H1 (cell line): Measurements from ENCODE around the gene PDCD2. TPM values are rescaled to one million over a fixed set of nuclear protein-coding genes. Genes with fewer than 3 reads are reported as not detected.
A peak's percentile ranks its signal among the peaks of the same experiment; 100 is the strongest.

Experiments used
- CTCF ChIA-PET: fragments of 300-600 bp; sonication (Branson Sonifier 250); formaldehyde crosslinking; loops from one replicate; lab custom pipeline; 2021; ENCODE audit not compliant: partially characterized antibody; lab: Charles Lee
- POLR2A ChIA-PET: fragments of 300-600 bp; sonication (Branson Sonifier 250); formaldehyde crosslinking; loops from one replicate; lab custom pipeline; 2021; ENCODE audit warnings: inconsistent platforms; ENCODE audit not compliant: partially characterized antibody; lab: Charles Lee
- DNase-seq, 2 experiments: peaks; one replicate each; pipeline versions ENCODE4 v3.0.0 to v3.0.0-alpha.2; 2010 to 2022; ENCODE audit warnings: low spot score in 2 of 2, low read depth in 1 of 2, mixed read lengths in 1 of 2
- FAIRE-seq: peaks from 2 replicates; lab custom pipeline; 2011; peaks lifted over from hg19 to GRCh38; lab: Jason Lieb, UNC
- H2AFZ ChIP-seq: 2 replicates; pipeline ENCODE4 v1.8.1; 2012; ENCODE audit warnings: low read length, inconsistent platforms
- H2AK5ac ChIP-seq: 2 replicates; pipeline ENCODE4 v1.6.1; 2013; ENCODE audit warnings: low read depth, low read length
- H2BK120ac ChIP-seq: replicated peaks from 2 replicates; pipeline ENCODE3; 2013; ENCODE audit warnings: low read depth, low read length, inconsistent platforms
- H2BK12ac ChIP-seq: 2 replicates; pipeline ENCODE4 v1.6.1; 2013; ENCODE audit warnings: low read depth, low read length
- H2BK15ac ChIP-seq: 2 replicates; pipeline ENCODE4 v1.6.1; 2013; ENCODE audit warnings: low read length
- H2BK20ac ChIP-seq: 2 replicates; pipeline ENCODE4 v1.6.1; 2013; ENCODE audit warnings: low read length
- H2BK5ac ChIP-seq: 2 replicates; pipeline ENCODE4 v1.6.1; 2013; ENCODE audit warnings: low read depth, low read length
- H3K14ac ChIP-seq: 2 replicates; pipeline ENCODE4 v1.6.1; 2013; ENCODE audit warnings: inconsistent platforms; ENCODE audit not compliant: insufficient read length
- H3K18ac ChIP-seq: 2 replicates; pipeline ENCODE4 v1.6.1; 2013; ENCODE audit warnings: low read length; ENCODE audit errors: extremely low read depth
- H3K23ac ChIP-seq: 2 replicates; pipeline ENCODE4 v1.6.1; 2013; ENCODE audit warnings: inconsistent platforms; ENCODE audit not compliant: insufficient read length
- H3K23me2 ChIP-seq: 2 replicates; pipeline ENCODE4 v1.6.1; 2013; ENCODE audit warnings: low read depth, low read length
- H3K27ac ChIP-seq: 2 replicates; pipeline ENCODE4 v1.6.1; 2011; ENCODE audit warnings: low read depth, low read length, inconsistent platforms
- H3K27me3 ChIP-seq, 4 experiments: replicated peaks in 1 of 4; 1 replicate in 1 of 4; 2 replicates in 3 of 4; pipeline versions ENCODE4 v1.6.1 to v1.8.1; 2011 to 2013; ENCODE audit warnings: low read length in 3 of 4, mild to moderate bottlenecking in 3 of 4, inconsistent platforms in 2 of 4, mixed read lengths in 2 of 4, moderate library complexity in 1 of 4; ENCODE audit not compliant: control insufficient read depth in 3 of 4, insufficient read depth in 3 of 4; ENCODE audit errors: extremely low read depth in 1 of 4
- H3K36me3 ChIP-seq, 4 experiments: 2 replicates each; pipeline versions ENCODE4 v1.6.1 to v1.8.1; 2011 to 2013; ENCODE audit warnings: mild to moderate bottlenecking in 4 of 4, low read length in 3 of 4, moderate library complexity in 2 of 4, control low read depth in 1 of 4, inconsistent platforms in 1 of 4; ENCODE audit not compliant: insufficient read depth in 4 of 4, control insufficient read depth in 2 of 4
- H3K4ac ChIP-seq: replicated peaks from 2 replicates; pipeline ENCODE3; 2013; ENCODE audit warnings: low read length, low read depth, mixed read lengths, inconsistent platforms; ENCODE audit not compliant: insufficient read length
- H3K4me1 ChIP-seq, 4 experiments: replicated peaks in 1 of 4; 1 replicate in 1 of 4; 2 replicates in 3 of 4; pipeline versions ENCODE4 v1.6.1 to v1.8.1; 2011 to 2013; ENCODE audit warnings: low read length in 3 of 4, inconsistent platforms in 2 of 4, mixed read lengths in 1 of 4; ENCODE audit not compliant: insufficient read depth in 4 of 4, control insufficient read depth in 3 of 4
- H3K4me2 ChIP-seq, 2 experiments: 2 replicates each; pipeline versions ENCODE4 v1.6.1 to v1.8.1; 2011 to 2013; ENCODE audit warnings: low read depth in 2 of 2, low read length in 2 of 2, control low read depth in 1 of 2, inconsistent platforms in 1 of 2, mild to moderate bottlenecking in 1 of 2; ENCODE audit not compliant: insufficient read depth in 1 of 2
- H3K4me3 ChIP-seq, 4 experiments: fragments of 200-600, 300-600 bp in 1 of 4; sonication (generic), shearing (Covaris generic), sonication (Bioruptor Twin) in 1 of 4; 2 replicates each; pipeline versions ENCODE4 v1.5.1 to v1.8.1; 2011 to 2016; ENCODE audit warnings: low read length in 4 of 4, low read depth in 3 of 4, control low read depth in 2 of 4, inconsistent platforms in 2 of 4, mild to moderate bottlenecking in 2 of 4, mixed read lengths in 1 of 4, moderate library complexity in 1 of 4; ENCODE audit not compliant: insufficient read depth in 2 of 4; ENCODE audit errors: extremely low read depth in 1 of 4
- H3K56ac ChIP-seq: replicated peaks from 2 replicates; pipeline ENCODE3; 2013; ENCODE audit warnings: low read depth, mild to moderate bottlenecking, mixed read lengths, low read length, inconsistent platforms; ENCODE audit not compliant: insufficient read length
- H3K79me1 ChIP-seq: 2 replicates; pipeline ENCODE4 v1.6.1; 2013; ENCODE audit warnings: low read depth, low read length, control low read depth
- H3K79me2 ChIP-seq, 2 experiments: 2 replicates each; pipeline versions ENCODE4 v1.6.1 to v1.8.1; 2012 to 2013; ENCODE audit warnings: low read length in 2 of 2, mild to moderate bottlenecking in 2 of 2, inconsistent platforms in 1 of 2; ENCODE audit not compliant: insufficient read depth in 2 of 2, control insufficient read depth in 1 of 2
- H3K9ac ChIP-seq, 4 experiments: replicated peaks in 1 of 4; 1 replicate in 1 of 4; 2 replicates in 3 of 4; pipeline versions ENCODE4 v1.6.1 to v1.8.1; 2011 to 2013; ENCODE audit warnings: low read depth in 3 of 4, low read length in 3 of 4, control low read depth in 2 of 4, mild to moderate bottlenecking in 2 of 4, moderate library complexity in 2 of 4, inconsistent platforms in 1 of 4; ENCODE audit errors: extremely low read depth in 1 of 4
- H3K9me3 ChIP-seq, 2 experiments: 2 replicates each; pipeline versions ENCODE4 v1.6.1 to v1.8.1; 2012 to 2013; ENCODE audit warnings: mild to moderate bottlenecking in 2 of 2, moderate library complexity in 2 of 2, control low read depth in 1 of 2, inconsistent platforms in 1 of 2, low read depth in 1 of 2, low read length in 1 of 2, mixed read lengths in 1 of 2; ENCODE audit not compliant: insufficient read depth in 2 of 2
- H4K20me1 ChIP-seq, 2 experiments: replicated peaks in 1 of 2; 2 replicates each; pipeline versions ENCODE3 to v1.8.1; 2011 to 2013; ENCODE audit warnings: inconsistent platforms in 2 of 2, low read length in 2 of 2, mild to moderate bottlenecking in 1 of 2; ENCODE audit not compliant: insufficient read depth in 2 of 2, control insufficient read depth in 1 of 2
- H4K5ac ChIP-seq: 2 replicates; pipeline ENCODE4 v1.6.1; 2013; ENCODE audit warnings: low read length, low read depth, mixed read lengths, inconsistent platforms; ENCODE audit not compliant: insufficient read length
- H4K8ac ChIP-seq: 2 replicates; pipeline ENCODE4 v1.8.0; 2013; ENCODE audit warnings: mild to moderate bottlenecking, moderate library complexity, low read length, inconsistent platforms; ENCODE audit not compliant: insufficient read depth; ENCODE audit errors: extremely low read depth
- H4K91ac ChIP-seq: replicated peaks from 2 replicates; pipeline ENCODE3; 2013; ENCODE audit warnings: low read length, mixed read lengths, inconsistent platforms; ENCODE audit not compliant: insufficient read length
- ATF3 ChIP-seq: IDR thresholded peaks from 2 replicates; pipeline ENCODE4 v1.6.1; 2011; ENCODE audit warnings: low read depth, mild to moderate bottlenecking, low read length; ENCODE audit not compliant: insufficient read depth
- BACH1 ChIP-seq: IDR thresholded peaks from 2 replicates; pipeline ENCODE4 v1.6.1; 2012; ENCODE audit warnings: low read length, improper control_type of control experiment
- BRCA1 ChIP-seq: IDR thresholded peaks from 2 replicates; pipeline ENCODE4 v1.6.1; 2012; ENCODE audit warnings: low read depth, low read length, improper control_type of control experiment
- CHD1 ChIP-seq: IDR thresholded peaks from 2 replicates; pipeline ENCODE4 v1.6.1; 2012; ENCODE audit warnings: low read depth, low read length, improper control_type of control experiment
- CREB1 ChIP-seq: IDR thresholded peaks from 2 replicates; pipeline ENCODE4 v1.6.1; 2012; ENCODE audit warnings: inconsistent platforms
- KDM4A ChIP-seq: IDR thresholded peaks from one replicate; pipeline ENCODE4 v1.7.1; 2012; ENCODE audit warnings: low read depth, mild to moderate bottlenecking, moderate library complexity, low read length, inconsistent platforms; ENCODE audit not compliant: severe bottlenecking
- PHF8 ChIP-seq: fragments of 200-600 bp; sonication (generic); conservative IDR thresholded peaks from 2 replicates; pipeline ENCODE4 v1.7.1; 2012; ENCODE audit warnings: low read depth, mild to moderate bottlenecking, inconsistent platforms, low read length, moderate library complexity
- RAD21 ChIP-seq, 2 experiments: IDR thresholded peaks in 1 of 2; conservative IDR thresholded peaks in 1 of 2; 2 replicates each; pipeline ENCODE4 v1.6.1; 2011; ENCODE audit warnings: low read depth in 2 of 2, low read length in 2 of 2, improper control_type of control experiment in 1 of 2, inconsistent platforms in 1 of 2, mild to moderate bottlenecking in 1 of 2, moderate library complexity in 1 of 2
- RFX5 ChIP-seq: IDR thresholded peaks from 2 replicates; pipeline ENCODE4 v1.6.1; 2011; ENCODE audit warnings: low read depth, low read length, improper control_type of control experiment, borderline replicate concordance
- RXRA ChIP-seq: IDR thresholded peaks from 2 replicates; pipeline ENCODE4 v1.6.1; 2011; ENCODE audit warnings: low read depth, mild to moderate bottlenecking, low read length, moderate library complexity; ENCODE audit not compliant: insufficient read depth
- SP1 ChIP-seq: IDR thresholded peaks from 2 replicates; pipeline ENCODE4 v1.6.1; 2011; ENCODE audit warnings: low read depth, low read length
- SP2 ChIP-seq: IDR thresholded peaks from 2 replicates; pipeline ENCODE4 v1.6.1; 2012; ENCODE audit warnings: mild to moderate bottlenecking, low read length, inconsistent platforms
- TEAD4 ChIP-seq: IDR thresholded peaks from 2 replicates; pipeline ENCODE4 v1.6.1; 2012; ENCODE audit warnings: low read depth, low read length, inconsistent platforms, mixed read lengths
- ZNF274 ChIP-seq: IDR thresholded peaks from 2 replicates; pipeline ENCODE4 v1.7.0; 2012; ENCODE audit warnings: low read length, borderline replicate concordance; ENCODE audit errors: extremely low read depth
- WGBS, 2 experiments: shearing (Covaris generic) in 1 of 2; methylation state at CpG; one replicate each; pipeline versions ENCODE4 v1.1.6 to v1.1.7; 2013 to 2015; ENCODE audit warnings: low lambda C conversion rate in 2 of 2, mixed read lengths in 2 of 2, inconsistent platforms in 1 of 2, low coverage in 1 of 2, missing lambda C conversion rate in 1 of 2; ENCODE audit not compliant: insufficient replicate concordance in 2 of 2, insufficient coverage in 1 of 2, insufficient read length in 1 of 2; ENCODE audit errors: extremely low coverage in 1 of 2, missing lambda C conversion rate in 1 of 2; 5-methylcytosine and 5-hydroxymethylcytosine counted together
- polyA plus RNA-seq, 7 experiments: library from polyadenylated mRNA; depleted of rRNA in 3 of 7; stranded (reverse) in 5 of 7; unstranded in 2 of 7; fragments of >200 nt in 5 of 7; fragments of 200-250 nt in 2 of 7; gene quantifications; 1 replicate in 5 of 7; 2 replicates in 1 of 7; 4 replicates in 1 of 7; pipeline versions ENCODE4 v1.2.1 to v1.2.3, GENCODE V29; 2011 to 2013; ENCODE audit warnings: missing spikeins in 2 of 7, mixed read lengths in 2 of 7
- total RNA-seq: library from RNA; stranded (reverse); fragmentation: NEBNext Ultra II Directional; extraction: Animal tissue kit (Norgen Biotek cat#: 25700); gene quantifications from 2 replicates; pipeline ENCODE4 v1.2.1, GENCODE V29; 2021

The PDCD2 gene
- total and polyA plus RNA-seq, 2 of the 8 experiments (the other 6 are each of a cell fraction or from before 2014, with no cell fraction given), result 74.1 to 116 TPM

- H3K4me1 ChIP-seq, result no peaks in the 10 kb centered on the region
- no peak overlapping the region for H2BK15ac ChIP-seq
- H4K20me1 ChIP-seq, result no peaks in the 10 kb centered on the region
- CTCF ChIA-PET, result interaction anchor here (1.2 kb wide), 1 partner anchor 9 kb away, joined by 3 read pairs; no protein-coding TSS in a partner anchor
- no peaks in the 10 kb centered on the region for H3K9me3 ChIP-seq
- H3K79me1 ChIP-seq, result no peaks in the 10 kb centered on the region
- H2BK120ac ChIP-seq, result no peak overlapping the region
- no peak overlapping the region for H3K9ac ChIP-seq
- H3K27ac ChIP-seq, result no peak overlapping the region
- H3K23ac ChIP-seq, result no peak overlapping the region
- H3K14ac ChIP-seq, result no peak overlapping the region
- no peak overlapping the region for H3K4me3 ChIP-seq
- peak overlapping the region; percentile 18 for H4K91ac ChIP-seq
- FAIRE-seq, result no peak
- no peak overlapping the region for H2AFZ ChIP-seq
- no peaks in the 10 kb centered on the region for H3K27me3 ChIP-seq
- H2BK12ac ChIP-seq, result no peak overlapping the region
- no peak overlapping the region for H3K56ac ChIP-seq
- no peak for DNase-seq
- H3K4me2 ChIP-seq, result no peak overlapping the region
- H4K8ac ChIP-seq, result no peak overlapping the region
- H3K36me3 ChIP-seq, result no peaks in the 10 kb centered on the region; a peak in 1 of 8 replicates
- 91% methylated on average over 7 of the region's 7 CpGs; no CpG with 5 or more reads in 1 of the 2 experiments for WGBS, 2 experiments
- H3K23me2 ChIP-seq, result no peaks in the 10 kb centered on the region
- no peak overlapping the region for H2BK5ac ChIP-seq
- H3K4ac ChIP-seq, result no peak overlapping the region
- H3K18ac ChIP-seq, result no peak overlapping the region
- no peak overlapping the region for H2BK20ac ChIP-seq
- no peak overlapping the region for H4K5ac ChIP-seq
- POLR2A ChIA-PET, result interaction anchor here (0.8 kb wide), 1 partner anchor 26 kb away, joined by 4 read pairs; no protein-coding TSS in a partner anchor
- H3K79me2 ChIP-seq, result no peaks in the 10 kb centered on the region
- H2AK5ac ChIP-seq, result no peak overlapping the region
- TF ChIP-seq CREB1, result no peak
- no peak for TF ChIP-seq TEAD4
- TF ChIP-seq RFX5, result no peak
- no peak for TF ChIP-seq BRCA1
- no peak for TF ChIP-seq BACH1
- TF ChIP-seq KDM4A, result no peak
- TF ChIP-seq RAD21 (IDR thresholded peaks at IDR 0.05 in 1 of 2, conservative IDR thresholded peaks at IDR 0.05 in 1 of 2; ENCODE audit: low read depth in 2 of 2, low read length in 2 of 2), result no peak
- TF ChIP-seq SP1, result no peak
- no peak for TF ChIP-seq SP2
- TF ChIP-seq PHF8, result no peak
- no peak for TF ChIP-seq RXRA
- TF ChIP-seq CHD1, result no peak
- TF ChIP-seq ZNF274, result no peak
- TF ChIP-seq ATF3, result no peak
Measured at GRCh38 chr6:170525795-170526194, 58.6 kb downstream of the PDCD2 start.
